Measurements from ENCODE around the gene CCBE1.

Gene CCBE1

GRCh38 chr18:59571902-59572301 lies 125.3 kb downstream of the CCBE1 start:
- no peak for DNase-seq (ENCODE audit: low read depth, low spot score)

GRCh38 chr18:59570796-59571195 lies 126.4 kb downstream of the CCBE1 start:
- no peak for DNase-seq (ENCODE audit: low read depth, low spot score)

- peak; percentile 84 for DNase-seq (ENCODE audit: low read depth, low spot score)
Observed at GRCh38 chr18:59570101-59570775, 127.0 kb downstream of the CCBE1 start.

GRCh38 chr18:59569390-59569791 lies 127.8 kb downstream of the CCBE1 start:
- DNase-seq (ENCODE audit: low read depth, low spot score), result no peak

GRCh38 chr18:59567431-59567830 lies 129.8 kb downstream of the CCBE1 start:
- no peak for DNase-seq (ENCODE audit: low read depth, low spot score)

GRCh38 chr18:59566533-59566971 lies 130.7 kb downstream of the CCBE1 start:
- DNase-seq (ENCODE audit: low read depth, low spot score), result peak; percentile 10

- DNase-seq (ENCODE audit: low read depth, low spot score), result no peak
Observed at GRCh38 chr18:59565957-59566356, 131.3 kb downstream of the CCBE1 start.

GRCh38 chr18:59564561-59564960 lies 132.7 kb downstream of the CCBE1 start:
- DNase-seq (ENCODE audit: low read depth, low spot score), result no peak

- no peak for DNase-seq (ENCODE audit: low read depth, low spot score)
Observed at GRCh38 chr18:59563176-59563785, 133.9 kb downstream of the CCBE1 start.

GRCh38 chr18:59562751-59563150 lies 134.5 kb downstream of the CCBE1 start:
- DNase-seq (ENCODE audit: low read depth, low spot score), result no peak

GRCh38 chr18:59561612-59562011 lies 135.6 kb downstream of the CCBE1 start:
- DNase-seq (ENCODE audit: low read depth, low spot score), result no peak

GRCh38 chr18:59560556-59560955 lies 136.7 kb downstream of the CCBE1 start:
- DNase-seq (ENCODE audit: low read depth, low spot score), result no peak

GRCh38 chr18:59559528-59559927 lies 137.7 kb downstream of the CCBE1 start:
- DNase-seq (ENCODE audit: low read depth, low spot score), result no peak

- DNase-seq (ENCODE audit: low read depth, low spot score), result no peak
Observed at GRCh38 chr18:59555995-59556659, 141.1 kb downstream of the CCBE1 start.

- peak; percentile 14 for DNase-seq (ENCODE audit: low read depth, low spot score)
Observed at GRCh38 chr18:59554796-59555335, 142.4 kb downstream of the CCBE1 start.

- DNase-seq (ENCODE audit: low read depth, low spot score), result no peak
Observed at GRCh38 chr18:59553273-59553870, 143.9 kb downstream of the CCBE1 start.

GRCh38 chr18:59551902-59552635 lies 145.2 kb downstream of the CCBE1 start:
- no peak for DNase-seq (ENCODE audit: low read depth, low spot score)

- DNase-seq (ENCODE audit: low read depth, low spot score), result no peak
Observed at GRCh38 chr18:59550174-59550516, 147.1 kb downstream of the CCBE1 start.

GRCh38 chr18:59549503-59550173 lies 147.6 kb downstream of the CCBE1 start:
- no peak for DNase-seq (ENCODE audit: low read depth, low spot score)

- DNase-seq (ENCODE audit: low read depth, low spot score), result no peak
Observed at GRCh38 chr18:59547581-59548182, 149.5 kb downstream of the CCBE1 start.

- peak; percentile 17 for DNase-seq (ENCODE audit: low read depth, low spot score)
Observed at GRCh38 chr18:59546188-59546587, 151.0 kb downstream of the CCBE1 start.

Measured in ELF-1 (cell line).